GM11168 (cell line): ENCODE measurements around the gene SLC17A7.

Source experiments
- in situ Hi-C: fragments of 300-500 bp; cut with MboI; formaldehyde crosslinking; loops from one replicate; pipeline ENCODE4 v1.12.0; 2022; ENCODE audit warnings: low sequenced_read_pairs; ENCODE audit not compliant: unreplicated experiment

SLC17A7 gene

GRCh38 chr19:49415102-49415809, 26.1 kb downstream of the SLC17A7 start:
- in situ Hi-C loops: no loop called here

GRCh38 chr19:49414256-49414655, 27.1 kb downstream of the SLC17A7 start:
- in situ Hi-C loops: no loop called here

DNA sequence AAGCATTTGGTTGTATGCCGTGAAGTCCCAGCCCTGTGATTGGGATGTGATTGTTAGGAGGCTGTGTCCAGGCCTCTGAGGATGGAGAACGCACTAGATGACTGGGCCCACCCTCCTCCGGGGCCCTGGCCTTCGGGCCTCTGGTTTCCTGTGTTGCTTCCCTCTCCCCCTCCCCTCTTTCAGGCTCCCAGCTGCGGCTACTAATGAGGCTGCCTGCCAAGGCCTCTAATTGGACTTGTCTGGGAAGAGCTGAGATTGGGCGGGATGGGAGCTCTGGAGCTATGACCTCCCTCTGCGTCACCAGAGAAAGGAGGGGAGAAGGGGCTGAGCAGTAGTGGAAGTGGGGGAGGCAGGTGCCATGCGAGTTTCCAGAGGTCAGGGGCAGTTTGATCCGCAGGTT, 28.0 kb downstream of the SLC17A7 start:
- in situ Hi-C loops: no loop called here

DNA sequence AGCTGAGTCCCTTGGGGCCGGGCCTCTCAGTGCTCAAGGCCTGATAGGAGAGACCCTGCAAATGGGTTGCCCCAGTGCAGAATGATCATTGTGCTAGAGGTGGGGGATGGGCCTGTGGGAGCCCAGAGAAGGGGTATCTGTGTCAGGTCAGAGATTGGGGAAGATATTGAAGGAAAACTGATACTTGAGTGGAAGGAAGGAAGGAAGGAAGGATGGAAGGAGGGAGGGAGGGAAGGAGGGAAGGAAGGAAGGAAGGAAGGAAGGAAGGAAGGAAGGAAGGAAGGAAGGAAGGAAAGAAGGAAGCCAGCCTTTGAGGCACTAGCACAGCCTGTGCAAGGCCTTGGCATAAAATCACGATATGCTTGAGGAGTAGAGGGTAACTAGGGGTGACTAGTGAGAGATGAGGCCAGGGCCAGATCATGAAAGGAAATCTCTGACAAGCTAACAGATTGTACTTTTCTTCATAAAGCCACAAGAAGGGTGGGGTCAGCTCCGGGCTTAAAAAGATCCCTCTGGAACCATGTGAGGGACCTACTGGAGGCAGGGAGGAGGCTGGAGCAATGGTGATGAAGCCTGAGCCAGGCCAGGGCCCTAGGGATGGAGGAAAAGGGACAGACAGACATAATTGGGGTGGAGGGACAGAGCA, 29.5 kb downstream of the SLC17A7 start:
- in situ Hi-C loops: no loop called here

DNA sequence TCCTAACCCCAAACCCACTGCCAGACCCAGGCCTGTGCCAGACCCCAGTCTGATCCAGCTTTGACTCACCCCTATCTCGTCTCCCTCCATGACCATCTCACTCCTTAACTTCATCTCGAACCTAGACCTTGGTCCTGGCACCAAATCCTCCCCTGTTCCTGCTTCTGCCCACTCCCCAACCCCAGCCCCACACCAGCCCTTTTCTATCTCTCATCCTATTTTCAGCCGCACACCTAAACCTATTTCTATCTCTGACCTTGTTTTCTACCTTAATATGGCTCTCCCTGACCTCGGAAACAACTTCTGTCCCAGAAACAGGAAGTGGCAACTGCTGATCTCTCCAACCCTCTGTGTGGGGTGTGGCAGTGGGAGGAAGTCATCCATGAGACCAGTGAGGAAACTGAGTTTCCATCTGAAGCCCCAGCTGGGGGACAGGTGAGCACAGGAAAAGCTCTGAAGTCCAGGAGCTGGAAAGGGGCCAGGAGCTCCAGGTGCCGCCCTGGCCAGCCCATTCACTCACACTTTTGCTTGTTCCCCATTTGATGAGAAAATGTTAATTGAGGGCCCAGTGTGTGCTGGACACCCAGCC, 31.8 kb downstream of the SLC17A7 start:
- in situ Hi-C loops: no loop called here

GRCh38 chr19:49408816-49409440, 32.4 kb downstream of the SLC17A7 start:
- in situ Hi-C loops: no loop called here

- in situ Hi-C loops: no loop called here
Observed at GRCh38 chr19:49407482-49408015, 33.8 kb downstream of the SLC17A7 start.

- in situ Hi-C loops: no loop called here
Observed at GRCh38 chr19:49407079-49407478, 34.2 kb downstream of the SLC17A7 start.

DNA sequence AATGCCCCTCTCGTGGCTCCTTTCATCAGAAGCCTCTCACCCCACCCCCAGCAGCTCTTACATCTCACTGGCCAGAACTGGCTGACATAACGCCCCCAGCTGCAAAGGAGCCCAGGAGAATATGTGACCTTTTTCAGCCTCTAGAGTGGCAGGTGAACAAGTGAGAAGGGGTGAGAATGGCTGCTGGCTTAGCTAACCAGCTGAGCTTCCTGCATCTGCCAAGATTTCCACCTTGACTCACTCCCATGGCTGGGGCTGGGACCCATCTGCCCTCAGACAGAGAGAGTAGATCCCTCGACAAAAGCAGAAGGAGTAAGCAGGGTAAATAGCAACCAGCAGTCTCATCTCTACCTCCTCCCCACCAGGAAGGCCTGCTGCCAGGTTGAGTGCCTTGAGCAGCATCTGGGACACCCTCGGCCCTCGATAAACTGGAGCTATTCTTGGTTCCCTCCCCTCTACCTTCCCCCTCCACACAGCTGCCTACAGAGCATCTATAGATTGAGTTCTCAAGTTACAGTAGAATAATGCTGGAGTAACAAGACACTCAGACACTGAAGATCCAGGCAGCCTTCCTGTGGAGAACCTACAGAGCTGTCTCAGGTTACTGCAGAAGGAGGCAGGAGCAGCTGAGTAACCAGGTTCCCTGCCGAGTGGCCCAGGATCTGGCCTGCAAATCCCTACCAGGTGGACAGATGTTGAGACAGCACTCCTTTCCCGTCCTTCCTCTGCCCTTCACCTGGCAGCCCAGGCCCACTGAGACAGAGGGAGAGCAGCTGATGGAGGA, 37.7 kb downstream of the SLC17A7 start:
- in situ Hi-C loops: no loop called here

DNA sequence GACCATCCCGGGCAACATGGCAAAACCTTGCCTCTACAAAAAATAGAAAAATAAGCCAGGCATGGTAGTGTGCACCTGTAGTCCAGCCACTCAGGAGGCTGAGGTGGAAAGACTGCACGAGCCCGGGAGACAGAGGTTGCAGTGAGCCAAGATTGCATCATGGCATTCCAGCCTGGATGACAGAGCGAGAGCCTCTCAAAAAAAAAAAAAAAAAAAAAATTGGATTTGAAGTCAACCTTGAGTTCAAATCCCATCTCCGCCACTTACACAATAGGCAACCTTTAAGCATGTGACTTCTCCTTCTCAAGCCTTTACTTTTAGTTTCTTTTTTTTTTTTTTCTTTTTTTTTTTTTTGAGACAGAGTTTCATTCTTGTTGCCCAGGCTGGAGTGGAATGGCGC, 41.3 kb downstream of the SLC17A7 start:
- in situ Hi-C loops: no loop called here

DNA sequence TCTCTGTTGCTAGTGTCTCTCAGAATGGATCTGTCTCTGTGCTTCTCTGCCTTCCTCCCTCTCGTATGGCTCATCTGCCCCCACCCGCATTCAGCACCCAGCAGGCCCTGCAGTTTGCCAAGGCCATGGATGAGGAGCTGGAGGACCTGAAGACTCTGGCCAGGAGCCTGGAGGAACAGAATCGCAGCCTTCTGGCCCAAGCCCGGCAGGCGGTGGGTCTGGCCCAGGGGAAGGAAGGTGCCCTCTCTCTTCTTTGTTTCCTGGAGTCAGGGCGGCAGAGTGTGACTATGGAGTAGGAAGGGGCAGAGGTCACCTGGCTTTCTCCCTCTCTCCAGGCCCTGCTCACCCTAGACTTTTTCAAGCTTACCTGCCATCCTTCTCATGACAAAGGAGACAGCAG, 42.4 kb downstream of the SLC17A7 start:
- in situ Hi-C loops: no loop called here

- in situ Hi-C loops: no loop called here
Observed at GRCh38 chr19:49398001-49398615, 43.2 kb downstream of the SLC17A7 start.

GRCh38 chr19:49396738-49397505, 44.4 kb downstream of the SLC17A7 start:
- in situ Hi-C loops: no loop called here

- in situ Hi-C loops: no loop called here
Observed at GRCh38 chr19:49395581-49396407, 45.5 kb downstream of the SLC17A7 start.

DNA sequence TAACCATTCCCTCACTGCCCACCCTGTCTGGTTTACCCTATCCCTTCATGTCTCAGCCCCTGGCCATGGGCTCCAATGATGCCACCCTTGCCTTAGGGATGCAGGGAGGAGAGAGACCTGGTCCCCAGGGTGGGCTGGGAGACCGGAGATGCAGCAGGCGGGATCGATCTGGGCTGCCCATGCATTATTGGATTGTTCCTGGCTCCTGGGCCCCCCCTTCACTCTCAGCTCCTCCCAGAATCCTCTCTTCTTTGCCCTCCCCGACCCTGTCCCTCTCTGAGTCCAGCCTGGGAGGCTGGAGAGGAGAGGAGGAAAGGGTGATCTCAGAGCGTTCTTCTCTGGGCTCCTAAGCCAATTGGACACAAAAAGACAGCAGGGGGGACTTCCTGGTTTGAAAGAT, 47.4 kb downstream of the SLC17A7 start:
- in situ Hi-C loops: loop anchor here (5.0 kb wide), 1 partner anchor 33 kb away; the partner anchor contains the start of gene GFY

DNA sequence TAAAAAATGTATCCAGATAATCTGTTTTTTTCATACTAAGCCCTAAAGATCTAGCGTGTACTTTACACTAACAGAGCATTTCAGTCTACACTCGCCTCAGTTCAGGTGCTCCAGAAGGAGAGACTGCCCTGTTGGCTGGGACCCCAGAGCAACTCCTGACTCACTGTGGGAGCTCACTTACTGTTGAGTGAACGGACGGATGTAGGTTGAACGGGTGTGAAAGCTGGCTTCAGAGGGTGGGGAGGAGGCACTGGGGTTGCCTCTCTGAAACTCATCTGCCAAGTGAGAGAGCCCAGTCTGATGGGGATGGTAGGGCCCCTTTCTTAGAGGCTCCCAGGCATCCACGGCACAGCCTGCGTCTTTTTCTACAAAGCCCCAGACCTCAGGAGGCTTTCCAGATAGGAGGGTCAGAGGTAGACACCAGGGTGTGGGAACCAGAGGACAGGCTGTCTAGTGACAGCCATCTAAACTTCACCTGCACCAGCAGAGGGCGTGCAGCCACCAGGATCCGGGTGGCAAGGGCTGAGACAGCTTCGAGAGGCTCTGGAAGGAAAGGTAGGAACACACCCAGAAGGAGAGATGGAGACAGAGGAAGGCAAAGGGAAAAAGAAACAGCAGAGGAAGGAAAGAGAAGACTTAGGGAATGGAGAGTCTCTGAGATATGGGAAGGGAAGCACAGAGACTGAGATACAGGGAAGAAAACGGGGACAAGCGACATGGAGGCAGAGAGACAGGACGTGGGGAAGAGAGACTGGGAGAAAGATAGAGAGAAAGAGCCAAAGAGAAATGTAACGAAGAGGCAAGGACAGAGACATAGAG, 49.5 kb downstream of the SLC17A7 start:
- in situ Hi-C loops: loop anchor here (5.0 kb wide), 1 partner anchor 36 kb away; the partner anchor contains the start of gene GFY

DNA sequence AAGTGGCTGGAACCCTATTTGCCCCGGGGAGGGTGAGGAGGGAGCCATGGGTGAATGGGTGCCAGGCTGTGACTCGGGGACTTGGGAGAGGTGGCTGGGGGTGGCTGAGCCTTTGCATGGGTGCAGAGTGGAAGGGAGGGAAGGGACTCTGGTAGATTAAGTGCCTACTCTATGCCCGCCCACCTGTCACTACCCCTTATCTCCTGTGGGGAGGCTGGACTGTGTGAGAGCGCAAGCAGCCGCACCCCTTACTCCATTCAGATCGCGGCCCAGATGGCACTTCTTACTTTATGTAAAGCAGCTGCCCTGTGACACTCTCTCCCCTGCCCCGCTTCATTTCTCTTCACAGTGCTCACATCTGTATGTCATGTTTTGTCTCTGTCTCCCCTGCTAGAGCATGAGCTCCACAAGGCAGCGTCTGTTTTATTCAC, 50.4 kb downstream of the SLC17A7 start:
- in situ Hi-C loops: loop anchor here (5.0 kb wide), 1 partner anchor 36 kb away; the partner anchor contains the start of gene GFY
